ENCODE data around the gene ST3GAL3. TPM values are rescaled to one million over a fixed set of nuclear protein-coding genes. Genes with fewer than 3 reads are reported as not detected.

ST3GAL3 gene
- total RNA-seq, 1 experiment from 2014 or later: 8.3 TPM

DNA sequence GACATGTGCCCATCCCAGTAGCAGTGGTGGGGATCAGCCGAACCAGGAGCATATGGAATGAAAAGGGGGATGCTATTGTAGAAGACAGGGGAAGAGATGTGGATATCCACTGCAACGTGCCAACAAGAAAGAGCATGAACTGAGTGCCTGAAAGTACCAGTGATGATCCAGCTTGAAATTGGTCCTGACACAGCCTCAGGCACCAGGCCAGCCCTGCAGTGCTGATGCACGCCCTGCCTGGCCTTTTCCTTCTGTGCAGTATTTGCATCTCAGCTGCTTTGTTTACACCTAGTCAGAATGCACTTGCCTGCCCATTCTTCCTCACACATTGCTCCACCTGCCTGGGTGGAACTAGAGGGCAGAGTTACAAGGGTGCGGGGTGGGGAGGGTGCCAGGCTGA is 176.0 kb downstream of the ST3GAL3 start:
- no peak overlapping the region for H3K23ac ChIP-seq (ENCODE audit: insufficient read length, low read depth, low read length)
- Mint-ChIP-seq H3K27me3 (ENCODE audit: low read depth) (no peaks in the 10 kb centered on the region), H3K4me3 (no peak overlapping the region), H3K9me3 (no peaks in the 10 kb centered on the region; a peak in 1 of 5 replicates), H3K4me1 (peaks cover 25 to 33% of the 10 kb centered on the region in 2 experiments), H3K36me3 (ENCODE audit: insufficient read depth in 1 of 3, low read depth in 3 of 3) (no peaks in the 10 kb centered on the region), H3K27ac (no peak overlapping the region)
- H3K23me2 ChIP-seq (ENCODE audit: insufficient read length, low read depth, low read length, poor library complexity, severe bottlenecking): no peaks in the 10 kb centered on the region
- no peaks in the 10 kb centered on the region for H3K9me3 ChIP-seq (ENCODE audit: control insufficient read depth, low read depth, low read length)
- no peak overlapping the region for H3K4me2 ChIP-seq (ENCODE audit: insufficient read depth, insufficient read length, low read length)
- WGBS (ENCODE audit: extremely low coverage, insufficient read length, low lambda C conversion rate): no CpG with 5 or more reads among the region's 4 CpGs
- H2BK20ac ChIP-seq (ENCODE audit: low read depth, low read length, poor library complexity, severe bottlenecking): no peak overlapping the region
- no peak overlapping the region for H2BK120ac ChIP-seq (ENCODE audit: low read depth, low read length, poor library complexity, severe bottlenecking)
- TF ChIP-seq, protein P1, sequence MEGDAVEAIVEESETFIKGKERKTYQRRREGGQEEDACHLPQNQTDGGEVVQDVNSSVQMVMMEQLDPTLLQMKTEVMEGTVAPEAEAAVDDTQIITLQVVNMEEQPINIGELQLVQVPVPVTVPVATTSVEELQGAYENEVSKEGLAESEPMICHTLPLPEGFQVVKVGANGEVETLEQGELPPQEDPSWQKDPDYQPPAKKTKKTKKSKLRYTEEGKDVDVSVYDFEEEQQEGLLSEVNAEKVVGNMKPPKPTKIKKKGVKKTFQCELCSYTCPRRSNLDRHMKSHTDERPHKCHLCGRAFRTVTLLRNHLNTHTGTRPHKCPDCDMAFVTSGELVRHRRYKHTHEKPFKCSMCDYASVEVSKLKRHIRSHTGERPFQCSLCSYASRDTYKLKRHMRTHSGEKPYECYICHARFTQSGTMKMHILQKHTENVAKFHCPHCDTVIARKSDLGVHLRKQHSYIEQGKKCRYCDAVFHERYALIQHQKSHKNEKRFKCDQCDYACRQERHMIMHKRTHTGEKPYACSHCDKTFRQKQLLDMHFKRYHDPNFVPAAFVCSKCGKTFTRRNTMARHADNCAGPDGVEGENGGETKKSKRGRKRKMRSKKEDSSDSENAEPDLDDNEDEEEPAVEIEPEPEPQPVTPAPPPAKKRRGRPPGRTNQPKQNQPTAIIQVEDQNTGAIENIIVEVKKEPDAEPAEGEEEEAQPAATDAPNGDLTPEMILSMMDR (conservative IDR thresholded peaks at IDR 0.05): no peak
- no peak overlapping the region for H2BK15ac ChIP-seq (ENCODE audit: low read depth, low read length)
- no peak overlapping the region for H3K9ac ChIP-seq (ENCODE audit: extremely low read depth, insufficient read length, low read length)
- H3K56ac ChIP-seq (ENCODE audit: insufficient read length, low read depth, low read length): no peak overlapping the region
- H2BK12ac ChIP-seq (ENCODE audit: insufficient read length, low read depth, low read length): no peak overlapping the region
- no peak overlapping the region for H3K4ac ChIP-seq (ENCODE audit: low read depth, low read length)
- H2BK5ac ChIP-seq (ENCODE audit: insufficient read length, low read length): no peak overlapping the region
- no peak overlapping the region for H3K27ac ChIP-seq (ENCODE audit: insufficient read length, low read depth, low read length)
- H3K79me2 ChIP-seq (ENCODE audit: insufficient read depth, low read length): no peaks in the 10 kb centered on the region
- H3K79me1 ChIP-seq (ENCODE audit: insufficient read depth, low read depth, low read length, poor library complexity, severe bottlenecking): no peaks in the 10 kb centered on the region
- no peak overlapping the region for H2AFZ ChIP-seq (ENCODE audit: low read length)
- no peak overlapping the region for H4K5ac ChIP-seq (ENCODE audit: insufficient read length, low read depth, low read length)
- no peak for DNase-seq
- H4K91ac ChIP-seq (ENCODE audit: insufficient read length, low read depth, low read length): no peak overlapping the region
- no peak overlapping the region for H3K14ac ChIP-seq (ENCODE audit: insufficient read depth, low read length)
- no peak overlapping the region for H2AK5ac ChIP-seq (ENCODE audit: insufficient read length, low read length)
- H3K27me3 ChIP-seq (ENCODE audit: insufficient read depth, low read length): no peaks in the 10 kb centered on the region
- H4K20me1 ChIP-seq (ENCODE audit: control insufficient read depth, insufficient read depth, insufficient read length): no peaks in the 10 kb centered on the region
- no peak overlapping the region for H4K8ac ChIP-seq (replicated peaks; ENCODE audit: insufficient read length, low read depth, low read length)
- peaks cover 10% of the 10 kb centered on the region; the same call in 1 of the 2 replicates for H3K4me1 ChIP-seq (ENCODE audit: insufficient read depth, low read length)
- H3T11ph ChIP-seq (ENCODE audit: low read length): no peak overlapping the region
- H3K18ac ChIP-seq (ENCODE audit: insufficient read length, low read depth, low read length): no peak overlapping the region
